Measurements from ENCODE around the gene DNM1.

DNA sequence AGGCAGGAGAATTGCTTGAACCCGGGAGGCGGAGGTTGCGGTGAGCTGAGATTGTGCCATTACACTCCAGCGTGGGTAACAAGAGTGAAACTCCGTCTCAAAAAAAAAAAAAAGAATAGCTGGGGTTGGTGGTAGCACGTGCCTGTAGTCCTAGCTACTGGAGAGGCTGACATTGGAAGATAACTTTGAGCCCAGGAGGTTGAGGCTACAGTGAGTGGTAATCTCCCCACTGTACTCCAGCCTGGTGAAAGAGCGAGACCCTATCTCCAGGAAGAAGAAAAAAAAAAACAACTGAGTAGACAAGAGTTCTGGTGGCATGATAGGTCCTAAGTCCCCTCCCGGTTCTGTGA, 46.4 kb downstream of the DNM1 start:
- TF ChIP-seq, protein P1, sequence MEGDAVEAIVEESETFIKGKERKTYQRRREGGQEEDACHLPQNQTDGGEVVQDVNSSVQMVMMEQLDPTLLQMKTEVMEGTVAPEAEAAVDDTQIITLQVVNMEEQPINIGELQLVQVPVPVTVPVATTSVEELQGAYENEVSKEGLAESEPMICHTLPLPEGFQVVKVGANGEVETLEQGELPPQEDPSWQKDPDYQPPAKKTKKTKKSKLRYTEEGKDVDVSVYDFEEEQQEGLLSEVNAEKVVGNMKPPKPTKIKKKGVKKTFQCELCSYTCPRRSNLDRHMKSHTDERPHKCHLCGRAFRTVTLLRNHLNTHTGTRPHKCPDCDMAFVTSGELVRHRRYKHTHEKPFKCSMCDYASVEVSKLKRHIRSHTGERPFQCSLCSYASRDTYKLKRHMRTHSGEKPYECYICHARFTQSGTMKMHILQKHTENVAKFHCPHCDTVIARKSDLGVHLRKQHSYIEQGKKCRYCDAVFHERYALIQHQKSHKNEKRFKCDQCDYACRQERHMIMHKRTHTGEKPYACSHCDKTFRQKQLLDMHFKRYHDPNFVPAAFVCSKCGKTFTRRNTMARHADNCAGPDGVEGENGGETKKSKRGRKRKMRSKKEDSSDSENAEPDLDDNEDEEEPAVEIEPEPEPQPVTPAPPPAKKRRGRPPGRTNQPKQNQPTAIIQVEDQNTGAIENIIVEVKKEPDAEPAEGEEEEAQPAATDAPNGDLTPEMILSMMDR (IDR thresholded peaks at IDR 0.05) = no peak
- TF ChIP-seq POLR2A (IDR thresholded peaks at IDR 0.05) = no peak

Measured in thyroid gland (tissue), 4 donors.